ENCODE measurements around the gene TTC12.
"Not testable (repeated sequence)": the region's sequence is repeated elsewhere in the genome, so short reads cannot be mapped to it uniquely, and the experiment has no call there.

The TTC12 gene

DNA sequence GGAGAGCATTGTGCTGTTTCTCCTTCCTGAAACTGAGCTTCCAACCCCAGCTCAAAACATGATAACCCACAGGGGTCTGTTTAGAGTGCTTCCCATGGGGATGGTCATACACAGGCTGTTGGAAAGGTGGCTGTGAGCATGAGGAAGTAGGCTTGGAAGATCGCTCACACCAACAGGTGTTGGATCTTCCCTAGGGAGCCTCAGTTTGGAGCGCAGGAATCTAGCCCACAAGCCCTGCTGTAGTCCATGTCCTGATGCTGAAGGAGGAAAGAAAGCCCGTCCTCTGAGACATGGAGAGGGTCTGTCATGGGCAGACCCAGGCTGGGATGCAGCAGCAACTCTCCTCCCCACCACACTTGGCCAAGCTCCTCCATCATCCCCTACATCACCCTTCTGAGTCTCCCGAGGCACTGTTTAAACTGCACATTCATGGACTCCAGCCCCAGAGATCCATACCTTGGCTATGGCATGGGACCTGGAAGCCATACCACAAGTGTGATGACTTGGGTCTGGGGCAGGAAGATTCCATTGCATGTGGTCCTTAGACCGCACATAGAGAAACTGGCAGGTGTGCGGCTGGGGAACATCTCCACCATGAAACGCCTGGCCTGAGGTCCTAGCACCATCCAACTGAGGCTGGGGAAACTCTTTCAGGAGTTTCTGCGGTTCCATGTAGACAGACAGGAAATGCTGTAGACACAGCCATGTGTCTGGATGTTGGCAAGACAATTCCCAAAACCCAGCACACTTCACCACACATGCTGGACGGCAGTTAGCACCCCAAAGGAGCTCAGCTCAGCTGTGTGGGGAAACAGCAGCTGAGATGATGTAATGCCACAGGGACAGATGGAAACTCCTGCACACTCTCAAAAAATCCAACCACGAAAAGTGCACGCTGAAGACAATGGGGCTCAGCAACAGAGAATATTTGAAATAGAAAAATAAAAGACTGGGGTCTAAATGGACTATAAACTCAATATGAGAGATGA lies 27.6 kb upstream of the TTC12 start:
- no peak for FAIRE-seq

DNA sequence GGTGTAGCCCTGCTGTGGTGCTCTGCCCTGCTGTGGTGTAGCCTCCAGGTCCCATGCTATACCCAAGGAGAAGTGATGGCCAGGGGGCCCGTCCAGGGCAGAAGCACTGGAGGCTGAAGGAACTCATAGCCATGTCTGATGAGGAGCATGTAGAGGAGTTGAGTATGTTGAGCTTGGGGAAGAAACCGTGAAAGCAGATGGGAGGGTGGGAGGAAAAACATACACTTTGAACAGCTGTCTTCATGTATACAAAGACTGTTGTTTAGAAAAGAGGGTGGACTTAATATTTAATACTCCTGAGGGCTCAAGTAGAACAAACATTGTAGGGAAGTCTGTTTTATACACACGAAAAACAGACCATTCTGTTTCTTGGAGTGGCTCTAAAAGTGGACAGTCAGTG lies 26.6 kb upstream of the TTC12 start:
- FAIRE-seq = no peak

DNA sequence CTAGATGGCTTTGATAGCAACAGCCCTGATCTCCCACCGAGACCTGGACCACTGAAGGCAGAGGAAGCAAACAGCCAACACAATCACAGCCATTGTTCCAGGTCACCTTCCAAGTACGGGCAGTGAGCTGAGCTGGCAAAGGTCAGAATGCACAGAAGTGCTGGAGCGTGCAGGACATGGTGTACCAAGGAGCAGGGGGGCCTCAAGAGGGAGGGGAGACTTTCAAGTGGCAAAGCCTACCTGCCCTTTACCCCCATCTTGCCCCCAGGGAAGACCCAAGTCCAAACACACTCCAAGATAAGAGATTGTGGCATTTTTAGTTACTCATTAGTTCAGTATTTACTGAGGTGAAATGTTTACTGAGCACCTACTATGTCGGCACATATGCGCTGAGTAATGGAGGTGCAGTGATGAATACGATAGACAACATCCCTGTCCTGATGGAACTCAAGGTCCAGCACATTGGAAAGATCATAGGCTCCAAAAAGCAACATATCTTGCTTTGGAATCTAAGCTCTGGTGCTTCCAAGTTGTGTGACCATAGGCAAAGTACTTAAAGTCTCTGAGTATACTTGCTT lies 26.0 kb upstream of the TTC12 start:
- FAIRE-seq = no peak

DNA sequence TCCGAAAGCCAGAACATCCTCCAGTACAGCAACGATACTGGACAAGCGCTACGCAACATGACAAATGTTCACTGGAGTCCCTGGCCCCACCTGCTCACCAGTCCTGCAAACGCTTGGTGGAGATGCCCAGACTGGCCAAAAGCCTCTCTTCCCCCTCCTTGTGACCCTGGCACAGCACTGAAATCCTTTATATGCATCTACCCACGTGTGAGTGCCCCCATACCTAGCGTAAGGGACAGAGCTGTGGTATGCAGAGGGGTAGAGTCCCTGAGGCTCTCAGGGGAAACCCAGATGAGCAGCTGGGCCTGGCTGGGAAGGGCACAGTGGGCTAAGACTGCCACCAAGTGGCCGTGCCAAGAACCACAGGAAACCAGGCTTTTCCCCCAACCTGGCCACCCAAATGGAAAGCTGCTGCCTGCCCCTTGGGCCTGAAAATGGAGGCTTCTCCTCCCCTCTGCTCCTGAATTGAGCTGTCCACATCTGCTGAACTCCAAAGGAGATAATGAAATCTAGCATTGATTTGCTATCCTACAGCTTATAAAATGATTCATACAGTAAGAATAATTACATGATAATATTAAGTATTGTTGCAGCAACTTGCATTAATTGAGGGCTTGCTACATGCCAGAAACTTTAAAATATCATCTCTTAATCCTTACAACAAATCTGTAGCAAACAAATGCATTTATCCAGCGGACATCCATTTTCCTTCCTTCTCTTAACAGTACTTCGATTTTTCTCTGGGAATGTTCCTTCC lies 24.8 kb upstream of the TTC12 start:
- no peak for FAIRE-seq

DNA sequence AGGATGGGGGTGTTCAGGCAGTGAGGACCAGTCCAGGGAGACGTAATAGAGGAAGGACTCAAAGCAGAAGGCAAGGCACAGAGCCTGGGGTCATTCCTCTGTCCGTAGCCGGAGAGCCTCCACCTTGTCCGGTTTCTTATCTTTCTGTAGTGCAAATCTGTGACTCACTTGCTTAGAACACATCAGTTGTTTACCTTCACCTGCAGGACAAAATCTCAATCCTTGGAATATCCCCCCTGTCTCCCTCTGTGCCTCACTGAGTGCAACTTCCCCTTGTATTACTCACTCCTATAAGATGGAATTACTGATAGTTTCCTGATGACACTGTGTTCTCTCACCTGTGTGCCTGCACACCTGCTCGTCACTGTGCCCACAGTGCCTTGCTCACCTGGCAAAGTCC lies 20.4 kb upstream of the TTC12 start:
- no peak for FAIRE-seq

DNA sequence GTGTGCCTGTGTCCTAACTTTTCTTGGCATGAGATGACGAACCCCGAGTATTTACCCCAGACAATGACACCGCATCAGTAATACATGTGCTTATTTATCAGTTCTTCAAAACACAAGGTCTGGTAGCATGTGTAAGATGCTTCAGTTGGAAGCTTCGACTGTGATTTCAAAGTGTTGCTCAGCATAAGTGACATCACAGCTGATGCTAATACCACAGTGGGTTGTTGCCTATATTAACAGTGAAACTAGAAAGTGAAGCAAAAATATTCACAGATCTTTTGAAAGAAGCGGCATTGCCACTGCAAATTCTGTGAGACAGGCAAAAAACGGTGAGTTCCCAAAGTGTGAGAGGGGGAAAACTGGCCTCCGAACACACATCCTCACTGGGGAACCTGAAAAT lies 18.4 kb upstream of the TTC12 start:
- no peak for FAIRE-seq

DNA sequence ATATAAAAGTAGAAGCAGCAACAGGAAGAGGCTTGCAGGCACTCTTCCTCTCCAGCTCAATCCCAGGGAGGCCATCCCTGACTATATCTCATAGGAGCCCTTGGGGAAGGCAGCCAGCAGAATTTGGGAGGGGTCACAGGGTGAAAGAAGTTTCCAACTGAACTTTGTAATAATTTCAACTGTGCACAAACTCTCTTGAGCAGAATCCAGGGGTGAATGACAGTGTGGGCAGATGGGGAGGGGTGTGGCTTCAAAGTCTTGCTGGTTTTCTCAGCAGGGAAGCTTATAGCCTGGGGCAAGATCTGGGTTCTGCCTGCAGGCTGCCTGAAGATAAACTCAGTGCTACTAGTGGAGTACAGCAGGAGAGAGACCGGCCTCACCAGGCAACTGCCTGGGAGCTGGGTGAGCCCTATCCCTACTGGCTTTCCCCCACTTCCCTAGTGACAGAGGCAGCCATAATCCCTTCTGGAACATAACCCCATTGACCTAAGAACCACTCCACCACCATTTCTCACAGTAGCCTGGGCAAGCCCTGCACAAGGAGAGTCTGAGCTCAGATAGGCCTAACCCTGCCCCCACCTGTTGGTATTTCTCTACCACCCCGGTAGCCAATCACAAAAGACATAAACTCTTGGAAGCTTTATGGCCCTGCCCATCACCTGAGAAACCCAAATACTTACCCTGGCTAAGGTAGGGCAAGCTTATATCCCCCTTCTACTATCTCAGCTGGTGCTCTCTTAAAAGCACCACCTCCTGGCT lies 17.8 kb upstream of the TTC12 start:
- no peak for FAIRE-seq

DNA sequence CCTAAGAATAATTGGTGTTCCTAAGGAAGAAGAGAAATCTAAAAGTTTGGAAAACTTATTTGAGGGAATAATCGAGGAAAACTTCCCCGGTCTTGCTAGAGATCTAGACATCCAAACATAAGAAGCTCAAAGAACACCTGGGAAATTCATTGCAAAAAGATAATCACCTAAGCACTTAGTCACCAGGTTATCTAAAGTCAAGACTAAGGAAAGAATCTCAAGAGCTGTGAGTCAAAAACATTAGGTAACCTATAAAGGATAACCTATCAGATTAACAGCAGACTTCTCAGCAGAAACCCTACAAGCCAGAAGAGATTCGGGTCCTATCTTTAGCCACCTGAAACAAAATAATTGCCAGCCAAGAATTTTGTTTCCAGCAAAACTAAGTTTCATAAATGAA lies 15.9 kb upstream of the TTC12 start:
- not testable (repeated sequence) for FAIRE-seq

DNA sequence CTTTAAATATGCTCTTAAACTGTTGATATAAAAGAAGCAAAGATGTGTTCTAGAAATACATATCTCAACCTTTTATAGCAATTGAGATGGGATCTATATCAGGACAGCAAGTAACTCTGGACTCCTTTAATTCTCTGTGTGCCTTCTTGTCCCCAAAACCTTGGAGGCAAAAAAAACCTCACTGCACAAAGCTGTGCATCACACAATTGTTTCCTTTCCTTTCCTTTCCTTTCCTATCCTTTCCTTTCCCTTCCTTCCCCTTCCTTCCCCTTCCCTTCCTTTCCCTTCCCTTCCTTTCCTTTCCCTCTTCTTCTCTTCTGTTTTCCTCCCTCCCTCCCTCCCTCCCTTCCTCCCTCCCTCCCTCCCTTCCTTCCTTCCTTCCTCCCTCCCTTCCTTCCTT lies 9.5 kb upstream of the TTC12 start:
- no peak for FAIRE-seq

DNA sequence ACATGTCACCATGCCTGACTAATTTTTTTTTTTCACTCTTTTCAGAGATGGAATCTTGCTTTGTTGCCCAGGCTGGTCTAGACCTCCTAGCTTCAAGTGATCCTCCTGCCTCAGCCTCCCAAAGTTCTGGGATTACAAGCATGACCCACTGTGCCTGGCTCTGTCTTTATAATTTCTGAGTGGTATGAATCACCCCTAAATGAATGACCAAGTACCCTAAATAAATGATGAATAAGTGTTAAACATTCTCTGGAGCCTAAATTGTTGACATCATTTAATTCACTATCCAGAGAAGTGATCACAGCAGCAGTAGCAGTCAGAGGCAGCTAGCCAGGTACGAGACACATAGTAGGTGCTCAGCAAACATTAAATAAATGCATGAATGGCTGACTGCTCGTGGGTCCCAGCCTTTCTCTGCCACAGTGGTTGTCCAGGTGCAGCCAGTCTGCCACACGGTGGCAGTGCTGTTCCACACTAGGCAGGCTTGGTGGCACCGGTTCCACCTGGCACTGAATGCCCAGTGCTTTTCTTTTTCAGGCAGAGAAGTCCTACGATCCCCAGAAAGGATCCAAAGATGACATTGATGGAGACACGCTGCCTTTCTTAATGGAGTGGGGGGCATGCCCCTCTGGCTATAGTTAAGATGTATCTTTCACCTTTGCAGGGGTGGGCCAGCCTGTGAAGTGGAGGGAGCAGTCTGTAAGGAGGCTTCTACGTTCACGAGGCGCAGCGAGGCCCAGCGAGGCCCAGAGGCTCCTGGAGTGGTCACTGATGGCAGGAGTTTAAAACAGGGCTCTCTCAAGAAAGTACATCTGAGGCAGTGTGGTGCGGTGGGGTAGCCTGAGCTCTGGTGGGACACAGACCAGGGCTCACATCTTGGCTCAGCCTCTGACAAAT lies 8.7 kb upstream of the TTC12 start:
- FAIRE-seq = no peak

DNA sequence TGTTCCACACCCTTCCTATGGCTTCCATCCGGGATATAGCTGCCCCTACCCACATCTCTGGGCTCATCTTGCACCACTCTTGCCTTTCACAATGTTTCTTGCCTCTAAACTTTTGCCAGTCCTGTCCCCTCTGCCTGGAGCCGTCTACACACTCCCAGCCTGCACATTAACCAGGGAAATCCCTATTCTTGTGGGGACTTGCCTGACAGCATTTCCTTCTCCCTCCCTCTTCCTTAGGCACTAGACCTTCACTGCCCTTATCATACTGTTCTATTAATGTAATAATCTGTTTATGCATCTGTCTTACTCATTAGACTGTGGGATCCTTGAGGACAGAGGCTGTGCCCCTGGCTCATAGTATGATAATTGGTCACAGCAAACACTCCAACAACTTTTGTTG lies 5.8 kb upstream of the TTC12 start:
- no peak for FAIRE-seq

DNA sequence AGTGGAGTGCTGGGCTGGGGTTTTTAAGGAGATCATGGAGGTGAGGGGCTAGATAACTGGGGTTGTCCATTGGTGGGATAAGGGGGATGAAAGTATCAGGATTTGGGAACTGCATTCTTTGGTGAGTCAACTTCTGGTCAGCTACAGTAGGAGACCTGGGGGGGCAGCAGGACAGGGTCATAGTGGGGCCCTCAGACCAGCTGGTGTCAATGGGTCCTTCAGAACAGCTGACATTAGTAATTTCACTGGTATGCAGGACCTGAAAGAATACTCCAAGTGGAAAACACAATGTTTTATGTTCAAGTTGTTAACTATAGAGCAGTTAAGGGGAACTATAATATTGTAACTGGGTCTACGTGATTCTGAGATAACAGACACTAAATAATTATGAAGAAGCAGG lies 2.8 kb upstream of the TTC12 start:
- no peak for FAIRE-seq

DNA sequence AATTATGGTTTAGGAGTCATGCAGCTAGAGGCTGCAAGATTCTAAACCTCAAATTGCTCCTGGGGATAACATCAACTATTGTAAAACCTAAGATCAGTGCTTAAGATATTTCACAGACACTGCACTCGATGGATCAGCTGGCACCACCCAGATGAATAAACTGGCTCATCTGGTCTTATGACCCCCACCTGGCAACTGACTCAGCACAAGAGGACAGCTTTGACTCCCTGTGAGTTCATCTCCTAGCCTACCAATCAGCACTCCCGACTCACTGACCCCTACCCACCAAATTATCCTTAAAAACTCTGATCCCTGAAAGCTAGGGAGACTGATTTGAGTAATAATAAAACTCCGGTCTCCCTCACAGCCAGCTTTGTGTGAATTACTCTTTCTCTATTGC lies 782 bp upstream of the TTC12 start:
- no peak for FAIRE-seq

DNA sequence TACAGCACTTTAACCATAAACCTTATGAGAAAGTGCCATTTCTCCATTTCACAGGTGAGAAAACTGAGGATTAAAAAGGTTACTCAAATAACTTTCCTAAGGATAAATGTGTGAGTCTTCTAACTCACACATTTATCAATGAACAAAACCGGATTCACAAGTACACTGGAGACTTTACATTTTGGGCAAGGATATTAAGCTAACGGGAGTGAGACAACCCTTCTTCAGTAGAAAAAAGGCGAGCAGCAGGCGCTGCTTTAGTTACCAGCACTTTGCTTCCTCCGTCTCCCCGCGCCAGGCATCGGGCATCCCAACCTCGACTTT lies 356 bp upstream of the TTC12 start:
- no peak for FAIRE-seq

DNA sequence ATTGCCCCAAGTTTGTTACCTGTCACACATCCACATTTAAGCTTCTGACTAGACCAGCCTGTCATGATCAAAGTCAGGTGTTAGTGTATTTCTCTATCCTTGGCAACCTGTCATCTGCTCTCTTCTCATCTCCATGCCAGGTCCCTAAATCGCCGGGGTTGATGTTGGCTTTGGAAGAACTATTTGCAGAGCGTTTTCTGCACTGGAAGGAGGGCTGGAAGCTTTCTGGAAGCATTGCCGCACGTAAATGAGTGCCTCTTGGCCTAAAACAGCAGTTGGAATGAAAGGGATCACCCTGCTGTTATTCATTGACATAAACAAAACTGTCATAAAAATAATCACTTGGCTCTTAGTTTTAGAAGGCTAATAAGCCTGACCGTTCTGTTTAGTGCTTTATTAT lies 1.4 kb downstream of the TTC12 start:
- no peak for FAIRE-seq

DNA sequence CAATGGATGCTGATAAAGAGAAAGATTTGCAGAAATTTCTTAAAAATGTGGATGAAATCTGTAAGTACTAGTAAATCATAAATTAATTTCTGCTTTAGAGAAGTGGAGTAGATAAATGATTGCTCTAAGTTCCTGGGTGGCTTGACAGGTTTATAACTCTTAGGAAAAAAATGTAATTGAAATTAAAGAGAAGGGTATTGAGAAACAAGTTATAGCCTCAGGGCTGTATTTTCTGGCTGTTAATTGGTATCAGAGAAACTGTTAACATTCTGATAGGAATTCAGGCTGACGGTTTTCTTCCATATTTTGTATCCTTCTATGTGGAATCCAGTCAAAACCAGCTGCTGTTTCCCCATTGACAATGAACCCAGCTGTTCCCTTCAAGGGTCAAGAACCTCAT lies 1.9 kb downstream of the TTC12 start:
- no peak for FAIRE-seq

DNA sequence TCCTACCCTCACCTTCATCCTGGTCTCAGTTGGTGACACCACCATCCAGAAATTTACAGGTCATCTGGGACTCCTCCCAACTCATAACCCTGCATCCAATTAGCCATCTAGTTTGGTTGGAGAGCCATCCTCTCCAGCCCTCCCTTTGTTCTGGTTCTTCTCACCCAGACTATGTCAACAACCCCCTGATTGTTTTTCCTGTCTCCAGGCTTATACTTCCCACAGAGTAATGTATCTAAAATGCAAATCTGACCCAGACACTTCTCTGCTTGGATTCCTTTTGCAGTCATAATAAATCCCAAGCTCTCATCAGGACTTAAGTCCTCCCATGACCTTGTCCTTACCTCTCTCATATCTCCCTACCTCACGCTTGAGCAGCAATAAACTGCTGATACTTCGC lies 3.0 kb downstream of the TTC12 start:
- no peak for FAIRE-seq

DNA sequence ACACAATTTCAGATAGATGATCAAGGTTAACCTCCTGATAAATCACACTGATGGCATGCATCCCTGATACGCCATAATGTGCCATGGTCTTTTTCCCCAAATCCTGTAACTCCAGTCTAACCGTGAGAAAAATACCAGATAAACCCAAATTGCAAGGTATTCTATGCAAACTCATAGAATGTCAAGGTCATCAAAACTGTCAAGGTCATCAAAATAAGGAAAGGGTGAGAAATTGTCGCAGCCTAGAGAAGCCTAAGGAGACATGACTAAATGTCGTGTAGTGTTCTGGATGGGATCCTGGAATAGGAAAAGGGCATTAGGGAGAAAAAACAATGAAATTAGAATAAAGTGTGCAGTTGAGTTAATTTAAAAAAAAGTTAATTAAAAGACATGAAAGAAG lies 4.7 kb downstream of the TTC12 start:
- no peak for FAIRE-seq

DNA sequence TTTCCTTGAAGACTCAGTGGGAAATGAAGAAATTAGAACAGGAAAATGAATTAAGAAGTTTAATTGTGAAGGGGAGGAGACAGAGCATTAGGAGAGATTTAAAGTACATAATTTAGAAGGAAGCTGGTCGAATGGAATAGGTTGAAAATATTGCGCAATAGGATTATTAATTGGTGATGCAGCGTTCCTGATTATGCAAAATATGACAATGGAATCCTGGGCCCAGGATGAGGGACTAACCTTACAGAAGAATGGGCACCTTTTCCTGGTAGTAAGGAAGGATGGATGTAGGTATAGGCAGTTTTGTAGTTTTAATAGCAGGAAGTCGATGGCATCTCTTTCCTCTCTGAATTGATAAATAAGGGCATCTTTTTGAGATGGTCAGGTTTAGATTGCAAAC lies 7.8 kb downstream of the TTC12 start:
- FAIRE-seq = no peak

DNA sequence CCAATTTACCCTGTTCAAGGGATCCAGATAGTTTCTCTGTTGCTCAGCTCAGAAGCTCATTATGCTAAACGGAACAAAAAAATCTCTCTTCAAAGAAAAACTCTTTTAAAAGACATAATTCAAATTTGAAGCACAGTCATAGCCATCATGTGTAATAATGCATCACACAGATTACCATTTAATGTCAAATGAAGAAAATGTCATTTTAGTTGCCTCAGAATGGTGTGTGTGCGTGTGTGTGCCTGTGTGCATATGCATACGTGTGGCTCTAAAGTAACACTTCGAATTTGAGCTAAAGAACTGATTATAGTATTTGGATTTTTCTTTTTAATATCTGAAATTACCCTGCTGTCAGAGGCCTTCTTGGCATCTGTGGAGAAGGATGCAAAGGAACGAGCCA lies 9.9 kb downstream of the TTC12 start:
- no peak for FAIRE-seq

DNA sequence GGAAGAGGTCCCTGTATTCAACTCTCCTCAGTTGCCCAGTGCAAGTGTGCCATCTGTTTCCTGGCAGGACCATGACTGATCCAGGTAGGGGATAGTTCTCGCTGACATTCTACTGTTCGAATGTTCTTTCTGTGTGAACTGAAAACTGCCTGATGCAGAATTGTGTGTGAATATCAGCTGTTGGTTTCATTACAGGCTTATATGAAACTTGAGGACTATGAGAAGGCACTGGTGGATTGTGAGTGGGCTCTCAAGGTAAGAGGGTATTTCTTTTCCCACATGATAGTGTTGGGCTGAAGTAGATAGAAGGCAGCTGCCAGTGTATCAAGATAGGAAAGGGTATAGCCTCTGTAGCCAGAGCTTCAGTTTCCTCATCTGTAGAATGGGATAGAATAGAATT lies 15.3 kb downstream of the TTC12 start:
- FAIRE-seq = no peak

DNA sequence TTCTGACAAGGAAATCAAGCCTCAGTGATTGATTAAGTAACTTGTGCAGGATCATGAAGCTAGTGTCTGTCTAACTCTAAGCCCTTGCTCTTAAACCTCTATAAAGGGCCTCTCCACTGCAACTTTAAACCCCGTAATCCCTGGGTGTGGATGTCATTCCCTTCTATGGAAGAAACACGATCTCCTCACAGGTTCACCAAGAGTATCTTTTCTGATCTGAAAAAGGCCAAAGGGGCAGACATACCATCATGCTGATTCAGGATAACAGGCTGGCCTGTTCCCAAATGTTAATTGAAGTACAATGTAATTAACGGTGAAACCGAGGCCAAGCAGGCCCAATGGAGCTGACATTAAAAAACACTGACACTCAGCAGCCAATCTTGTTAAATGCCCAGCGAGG lies 17.1 kb downstream of the TTC12 start:
- FAIRE-seq = no peak
